NCI-H1694 treated with DMSO at 0.1 percent for 48 hours (cell line): ENCODE data around the gene USP48.
"Not testable (repeated sequence)": the region's sequence is repeated elsewhere in the genome, so short reads cannot be mapped to it uniquely, and the experiment has no call there.

Experiments
- DNase-seq: peaks from one replicate; lab custom pipeline; 2025; lab: John Stamatoyannopoulos, UW

Gene USP48

DNA sequence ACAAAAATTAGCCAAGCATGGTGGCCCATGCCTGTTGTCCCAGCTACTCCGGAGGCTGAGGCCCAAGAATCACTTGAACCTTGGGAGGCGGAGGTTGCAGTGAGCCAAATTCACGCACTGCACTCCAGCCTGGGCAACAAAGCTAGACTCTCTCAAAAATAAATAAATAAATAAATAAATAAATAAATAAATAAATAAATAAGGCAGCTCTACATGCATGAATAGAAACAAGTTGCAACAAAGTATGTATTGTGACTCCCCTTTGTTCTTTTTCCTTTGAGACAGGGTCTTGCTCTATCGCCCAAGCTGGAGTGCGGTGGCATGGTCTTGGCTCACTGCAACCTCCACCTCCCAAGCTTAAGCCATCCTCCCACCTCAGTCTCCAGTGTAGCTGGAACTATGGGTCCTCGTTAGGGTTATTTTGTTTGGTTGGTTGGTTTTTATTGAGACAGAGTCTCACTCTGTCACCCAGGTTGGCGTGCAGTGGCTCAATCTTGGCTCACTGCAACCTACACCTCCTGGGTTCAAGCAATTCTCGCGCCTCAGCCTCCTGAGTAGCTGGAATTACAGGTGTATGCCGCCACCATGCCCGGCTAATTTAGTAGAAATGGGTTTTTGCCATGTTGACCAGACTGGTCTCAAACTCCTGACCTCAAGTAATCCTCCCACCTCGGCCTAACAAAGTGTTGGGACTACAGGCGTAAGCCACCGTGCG, 8.0 kb downstream of the USP48 start:
- no peak for DNase-seq

DNA sequence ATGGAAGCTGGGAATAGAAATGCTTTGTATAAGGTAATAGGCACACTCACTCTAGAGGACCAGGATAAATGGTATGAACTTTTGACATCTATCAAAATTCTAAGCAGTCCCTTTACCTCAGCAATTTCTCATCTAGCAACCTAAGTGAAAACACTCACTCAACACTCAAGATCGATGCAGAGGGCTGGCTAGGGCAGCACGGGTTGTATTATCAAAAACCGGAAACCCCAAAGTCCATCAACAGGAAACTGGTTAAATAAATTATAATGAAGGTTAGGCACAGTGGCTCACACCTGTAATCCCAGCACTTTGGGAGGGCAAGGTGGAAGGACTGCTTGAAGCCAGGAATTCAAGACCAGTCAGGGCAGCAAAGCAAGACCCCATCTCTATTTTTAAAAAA, 9.4 kb downstream of the USP48 start:
- no peak for DNase-seq

DNA sequence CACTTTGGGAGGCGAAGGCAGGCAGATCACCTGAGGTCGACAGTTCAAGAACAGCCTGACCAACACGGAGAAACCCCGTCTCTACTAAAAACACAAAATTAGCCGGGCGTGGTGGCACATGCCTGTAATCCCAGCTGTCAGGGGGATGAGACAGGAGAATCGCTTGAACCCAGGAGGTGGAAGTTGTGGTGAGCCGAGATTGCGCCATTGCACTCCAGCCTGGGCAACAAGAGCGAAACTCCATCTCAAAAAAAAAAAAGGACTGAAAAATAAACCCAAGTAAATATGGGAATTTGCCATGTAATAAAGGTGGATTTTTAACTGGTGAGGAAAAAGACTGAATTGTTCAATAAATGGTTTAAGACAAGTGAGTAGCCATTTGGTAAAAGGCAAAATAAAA, 11.3 kb downstream of the USP48 start:
- DNase-seq, result not testable (repeated sequence)

DNA sequence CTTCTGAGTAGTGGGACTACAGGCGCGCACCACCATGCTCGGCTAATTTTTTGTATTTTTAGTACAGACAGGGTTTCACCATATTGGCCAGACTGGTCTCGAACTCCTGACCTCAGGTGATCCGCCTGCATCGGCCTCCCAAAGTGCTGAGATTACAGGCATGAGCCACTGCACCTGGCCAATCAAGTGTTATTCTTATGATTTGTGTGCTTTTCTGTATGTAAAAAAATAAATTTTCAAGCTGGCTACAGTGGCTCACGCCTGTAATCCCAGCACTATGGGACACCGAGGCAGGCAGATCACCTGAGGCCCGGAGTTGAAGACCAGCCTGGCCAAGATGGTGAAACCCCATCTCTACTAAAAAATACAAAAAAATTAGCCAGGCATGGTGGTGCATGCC, 12.3 kb downstream of the USP48 start:
- DNase-seq, result not testable (repeated sequence)

DNA sequence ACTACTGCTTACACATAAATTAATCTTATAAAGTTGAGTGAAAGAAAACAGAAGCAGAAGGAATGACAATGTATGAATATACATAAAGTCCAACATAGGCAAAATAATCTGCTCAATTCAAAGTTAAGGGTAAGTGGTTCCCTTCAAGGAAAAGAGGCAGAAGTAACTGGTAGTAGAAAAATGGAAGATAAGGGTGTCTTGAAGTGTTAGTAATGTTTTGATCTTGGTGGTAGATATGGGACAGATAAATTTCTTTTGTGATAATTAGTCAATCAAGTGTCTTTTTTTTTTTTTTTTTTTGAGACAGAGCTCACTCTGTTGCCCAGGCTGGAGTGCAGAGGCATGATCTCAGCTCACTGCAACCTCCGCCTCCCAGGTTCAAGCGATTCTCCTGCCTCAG, 12.7 kb downstream of the USP48 start:
- DNase-seq, result no peak

DNA sequence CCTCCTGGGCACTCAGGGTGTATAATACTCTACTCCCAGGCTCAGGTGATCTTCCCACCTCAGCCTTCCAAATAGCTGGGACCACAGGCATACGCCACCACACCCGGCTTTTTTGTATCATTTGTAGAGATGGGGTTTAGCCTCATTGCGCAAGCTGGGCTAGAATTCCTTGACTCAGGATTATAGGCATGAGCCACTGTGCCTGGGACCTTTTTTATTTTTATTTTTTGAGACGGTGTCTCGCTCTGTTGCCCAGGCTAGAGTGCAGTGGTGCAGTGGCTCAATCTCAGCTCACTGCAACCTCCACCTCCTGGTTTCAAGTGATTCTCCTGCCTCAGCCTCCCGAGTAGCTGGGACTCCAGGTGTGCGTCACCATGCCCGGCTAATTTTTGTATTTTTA, 15.8 kb downstream of the USP48 start:
- DNase-seq, result not testable (repeated sequence)

DNA sequence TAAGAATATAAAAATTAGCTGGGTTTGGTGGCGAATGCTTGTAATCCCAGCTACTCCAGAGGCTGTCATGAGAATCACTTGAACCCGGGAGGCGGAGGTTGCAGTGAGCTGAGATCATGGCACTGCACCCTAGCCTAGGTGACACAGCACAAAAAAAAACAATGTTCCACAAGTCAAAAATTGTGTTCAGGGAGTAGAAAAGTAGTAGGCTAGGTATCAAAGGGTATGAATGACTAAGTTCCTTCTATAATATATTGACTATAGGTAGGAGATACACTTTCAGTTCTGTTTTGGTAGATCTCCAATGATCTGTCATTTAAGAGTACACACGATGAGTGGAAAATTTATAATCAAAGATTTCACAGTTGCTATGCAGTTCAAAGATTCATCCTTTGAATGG, 16.7 kb downstream of the USP48 start:
- DNase-seq, result no peak

GRCh38 chr1:21764615-21765423, 18.1 kb downstream of the USP48 start:
- no peak for DNase-seq

DNA sequence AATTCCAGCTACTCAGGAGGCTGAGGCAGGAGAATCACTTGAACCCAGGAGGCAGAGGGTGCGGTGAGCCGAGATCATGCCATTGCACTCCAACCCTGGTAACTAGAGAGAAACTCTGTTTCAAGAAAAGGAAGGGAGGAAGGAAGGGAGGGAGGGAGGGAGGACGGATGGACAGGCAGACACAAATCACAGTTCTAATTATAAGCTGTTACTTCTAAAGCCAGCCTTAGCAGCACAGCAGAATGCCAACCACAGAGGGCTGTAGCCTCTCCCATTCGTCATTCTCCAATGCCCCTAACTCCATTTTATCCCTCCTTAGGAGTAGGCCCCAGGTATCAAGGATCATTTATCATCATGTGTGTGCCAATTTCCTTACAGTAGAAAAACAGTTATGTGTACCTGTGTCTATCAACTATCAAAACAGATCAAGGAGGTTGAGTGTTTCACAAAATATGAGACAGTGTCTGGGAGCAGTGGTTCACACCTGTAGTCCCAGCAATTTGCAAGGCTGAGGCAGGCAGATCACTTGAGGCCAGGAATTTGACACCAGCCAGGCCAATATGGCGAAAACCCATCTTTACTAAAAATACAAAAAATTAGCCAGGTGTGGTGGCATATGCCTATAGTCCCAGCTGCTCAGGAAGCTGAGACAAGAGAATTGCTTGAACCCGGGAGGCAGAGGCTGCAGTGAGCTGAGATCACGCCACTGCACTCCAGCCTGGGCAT, 19.1 kb downstream of the USP48 start:
- DNase-seq, result no peak

DNA sequence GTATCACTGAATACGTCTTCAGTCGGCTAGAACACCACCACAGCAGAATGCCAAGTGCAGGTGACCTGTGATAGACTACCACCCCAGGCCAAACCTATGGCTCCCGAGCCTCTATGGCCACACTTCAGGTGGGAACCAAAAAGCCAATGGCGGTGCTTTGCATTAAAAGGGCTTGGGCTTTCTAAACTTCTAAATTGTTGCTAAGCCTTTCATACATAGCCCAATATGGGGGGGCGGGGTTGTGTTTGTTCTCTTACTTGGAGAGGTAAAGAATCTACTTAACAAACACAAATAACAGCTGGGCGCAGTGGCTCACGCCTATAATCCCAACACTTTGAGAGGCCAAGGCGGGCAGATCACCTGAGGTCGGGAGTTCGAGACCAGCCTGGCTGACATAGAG, 19.7 kb downstream of the USP48 start:
- no peak for DNase-seq

DNA sequence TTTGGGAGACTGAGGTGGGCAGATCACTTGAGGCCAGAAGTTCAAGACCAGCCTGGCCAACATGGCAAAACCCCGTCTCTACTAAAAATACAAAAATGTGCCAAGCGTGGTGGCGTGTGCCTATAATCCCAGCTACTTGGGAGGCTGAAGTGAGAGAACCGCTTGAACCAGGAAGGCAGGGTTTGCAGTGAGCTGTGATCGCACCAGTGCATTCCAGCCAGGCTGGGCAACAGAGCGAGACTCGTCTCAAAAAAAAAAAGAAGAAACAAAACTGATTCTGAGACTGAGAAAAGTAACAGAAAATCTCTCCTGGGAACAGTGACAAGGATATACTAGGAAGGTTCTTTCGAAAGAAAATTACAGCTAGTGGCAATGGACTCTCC, 20.9 kb downstream of the USP48 start:
- DNase-seq, result no peak

DNA sequence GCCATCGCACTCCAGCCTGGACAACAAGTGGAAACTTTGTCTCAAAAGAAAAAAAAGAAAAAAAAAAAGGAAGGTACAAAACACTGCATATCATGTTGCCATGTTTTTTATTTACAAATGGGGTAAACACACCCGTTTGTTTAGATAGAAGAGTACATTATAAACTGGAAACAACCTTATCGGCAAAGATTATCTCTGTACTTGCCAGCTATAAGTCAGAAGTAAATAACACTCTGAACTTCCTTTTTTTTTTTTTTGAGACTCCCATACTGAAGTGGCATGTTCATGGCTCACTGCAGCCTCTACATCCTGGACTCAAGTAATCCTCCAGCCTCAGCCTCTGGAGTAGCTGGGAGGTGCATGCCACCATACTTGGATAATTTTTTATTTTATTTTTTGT, 21.9 kb downstream of the USP48 start:
- no peak for DNase-seq

DNA sequence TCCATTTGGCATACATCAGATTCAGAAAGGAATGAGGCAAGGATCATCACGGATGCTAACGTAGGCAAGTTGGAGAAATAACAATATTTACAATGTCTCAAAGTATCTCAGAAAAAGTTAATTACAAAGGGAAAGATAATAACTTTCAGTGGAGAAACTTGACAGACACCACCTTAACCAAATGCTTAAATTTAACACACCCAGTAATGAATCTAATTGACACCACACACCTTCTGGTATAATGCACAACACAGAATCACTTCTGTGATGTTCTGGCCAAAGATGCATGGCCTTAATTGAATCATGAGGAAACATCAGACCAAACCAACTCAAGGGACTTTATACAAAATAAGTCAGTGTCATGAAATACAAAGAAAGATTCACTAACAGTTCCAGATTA, 23.1 kb downstream of the USP48 start:
- no peak for DNase-seq

DNA sequence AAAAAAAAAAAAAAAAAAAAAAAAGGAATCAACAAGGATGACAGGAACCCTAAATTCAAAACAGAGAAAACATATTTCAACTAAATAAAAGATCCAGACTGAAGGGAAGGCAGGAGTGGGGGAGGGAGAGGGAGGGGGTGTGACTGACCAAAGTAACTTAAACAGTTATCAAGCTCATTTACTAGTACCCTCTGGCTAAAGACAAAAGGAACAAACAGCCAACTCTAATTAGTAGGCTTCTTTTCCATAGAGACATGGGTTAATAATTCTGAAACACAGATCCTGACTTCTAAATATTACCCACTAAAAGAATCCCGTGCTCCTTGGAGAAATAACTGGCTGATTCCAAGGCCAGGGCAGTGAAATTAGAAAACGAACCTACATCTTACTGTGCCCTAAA, 23.8 kb downstream of the USP48 start:
- no peak for DNase-seq

DNA sequence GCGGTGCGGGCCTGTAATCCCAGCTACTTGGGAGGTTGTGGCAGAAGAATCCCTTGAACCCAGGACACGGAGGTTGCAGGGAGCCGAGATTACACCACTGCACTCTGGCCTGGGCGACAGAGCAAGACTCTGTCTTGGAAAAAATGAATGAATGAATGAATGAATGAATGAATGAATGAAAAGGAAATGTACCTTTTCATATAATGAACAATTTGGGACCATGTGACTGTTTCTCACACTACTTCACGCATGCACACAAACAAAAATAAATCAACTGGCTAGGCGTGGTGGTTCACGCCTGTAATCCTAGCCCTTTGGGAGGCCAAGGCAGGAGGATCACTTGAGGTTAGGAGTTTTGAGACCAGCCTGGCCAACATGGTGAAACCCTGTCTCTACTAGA, 24.3 kb downstream of the USP48 start:
- DNase-seq, result no peak

DNA sequence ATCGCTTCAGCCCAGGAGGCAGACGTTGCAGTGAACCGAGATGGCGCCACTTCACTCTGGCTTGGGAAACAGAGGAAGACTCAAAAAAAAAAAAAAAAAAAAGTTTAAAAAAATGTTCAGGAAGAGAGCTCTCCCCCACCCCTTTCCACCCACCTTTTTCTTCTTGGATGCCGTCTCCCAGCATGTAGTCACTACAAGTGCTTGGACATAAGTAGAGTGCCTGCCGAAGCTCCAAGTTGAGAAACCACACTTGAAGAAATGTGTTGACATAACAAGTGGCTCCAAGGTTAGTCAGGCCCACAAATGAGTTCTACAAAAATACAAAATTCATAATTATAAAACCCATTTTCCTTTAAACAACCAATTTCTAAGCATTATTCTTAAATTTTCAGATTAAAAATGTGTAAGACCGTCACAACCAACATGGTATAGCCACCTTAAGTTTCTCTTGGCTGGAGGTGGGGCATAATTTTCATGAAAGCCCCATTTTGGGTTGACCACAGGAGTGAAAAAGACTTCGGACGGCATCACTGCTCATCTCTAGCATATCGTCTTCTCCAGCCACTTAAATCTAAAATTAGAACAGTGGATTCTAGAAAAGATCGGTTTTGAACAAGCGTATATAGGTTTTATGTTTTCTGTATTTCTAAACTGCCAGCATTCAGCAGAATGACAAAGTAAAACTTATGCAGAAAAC, 26.4 kb downstream of the USP48 start:
- DNase-seq, result no peak

DNA sequence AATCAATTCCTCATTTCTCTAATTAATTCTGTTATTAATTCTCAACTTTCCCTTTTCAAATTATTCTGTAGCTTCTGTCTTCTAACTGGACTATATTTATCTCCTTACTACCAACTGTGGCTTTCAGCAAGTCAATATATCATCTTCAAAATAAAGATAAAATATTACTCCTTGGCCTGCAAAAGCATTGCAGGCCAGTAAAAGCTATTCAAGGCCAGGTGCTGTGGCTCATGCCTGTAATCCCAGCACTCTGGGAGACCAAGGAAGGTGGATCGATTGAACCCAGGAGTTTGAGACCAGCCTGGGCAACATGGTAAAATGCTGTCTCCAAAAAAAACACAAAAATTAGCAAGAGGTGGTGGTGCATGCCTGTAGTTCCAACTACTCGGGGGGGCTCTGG, 27.9 kb downstream of the USP48 start:
- no peak for DNase-seq

- no peak for DNase-seq
These were observed 28.4 kb downstream of the USP48 start for GRCh38 chr1:21754583-21754982.

DNA sequence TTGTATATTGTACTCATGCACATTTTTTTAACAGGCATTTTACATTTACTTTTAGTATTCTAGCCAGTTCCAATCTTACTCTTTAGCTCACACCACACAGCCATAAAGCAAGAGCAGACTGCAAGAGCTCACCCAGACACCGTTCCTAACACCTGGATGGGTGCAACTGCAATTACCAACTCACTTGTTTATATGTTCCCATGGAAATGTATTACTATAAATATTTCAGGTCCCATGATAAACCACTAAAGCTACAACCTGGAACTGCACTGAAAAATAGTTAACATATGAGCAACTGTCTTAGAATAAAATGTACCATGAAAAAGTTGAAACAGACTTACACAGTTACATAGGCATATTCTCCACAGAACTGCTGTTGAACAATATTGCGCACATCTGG, 30.8 kb downstream of the USP48 start:
- DNase-seq, result no peak

GRCh38 chr1:21751281-21751680, 31.7 kb downstream of the USP48 start:
- no peak for DNase-seq

- no peak for DNase-seq
These were observed 32.1 kb downstream of the USP48 start for GRCh38 chr1:21750841-21751240.

DNA sequence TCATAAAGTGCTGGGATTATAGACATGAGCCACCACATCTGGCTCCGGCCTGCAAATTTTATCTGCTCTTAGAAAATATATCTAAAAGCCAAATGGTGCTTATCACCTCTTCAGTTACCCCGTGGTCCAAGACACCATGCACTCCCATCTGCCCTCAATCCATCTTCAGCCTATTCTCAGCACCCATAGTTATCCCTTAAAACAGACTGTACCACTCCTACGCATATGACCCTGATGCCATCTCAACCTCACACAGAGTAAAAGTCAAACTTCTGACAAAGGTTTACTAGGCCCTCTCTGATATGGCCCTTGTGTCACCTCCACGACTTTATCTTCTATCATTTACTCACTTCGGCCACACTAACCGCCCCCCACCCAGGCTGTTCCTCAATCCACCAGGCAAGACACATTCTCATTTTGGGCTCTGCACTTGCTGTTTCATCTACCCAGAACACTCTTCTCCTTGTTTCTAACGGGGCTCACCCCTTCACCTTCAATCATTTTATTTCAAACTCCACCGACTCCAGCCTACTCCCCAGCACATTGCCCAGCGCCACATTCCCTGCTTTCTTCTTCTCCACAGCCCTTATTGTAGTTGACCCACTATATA, 33.0 kb downstream of the USP48 start:
- DNase-seq, result no peak
